HCT116 (cell line): Measurements from ENCODE around the gene TNRC6A. TPM values are rescaled to one million over a fixed set of nuclear protein-coding genes. Genes with fewer than 3 reads are reported as not detected.

Source experiments
- ATAC-seq: fragments of 200-7000 bp; cut with Tn5 transposase; 2 replicates; pipeline ENCODE4 v1.9.1; 2020; ENCODE audit warnings: mild to moderate bottlenecking, moderate library complexity
- BruUV-seq: library from RNA; stranded (reverse); fragments of 400-500 nt; replicated peaks from 2 replicates; lab custom pipeline; 2021; lab: Mats Ljungman, UMichigan
- CTCF ChIA-PET: fragments of 300-600 bp; sonication (Branson Sonifier 250); formaldehyde crosslinking; loops from one replicate; lab custom pipeline; 2021; ENCODE audit warnings: antibody characterized with exemption; lab: Charles Lee
- POLR2A ChIA-PET: fragments of 300-600, 350-600 bp; sonication (Branson Sonifier 250); formaldehyde crosslinking; loops from one replicate; lab custom pipeline; 2021; ENCODE audit warnings: antibody characterized with exemption; lab: Charles Lee
- RAD21 ChIA-PET, 2 experiments: fragments of 300-600 bp; sonication (Branson Sonifier 250); formaldehyde crosslinking; loops; one replicate each; lab custom pipeline; 2023; ENCODE audit warnings: low total read pairs in 2 of 2; ENCODE audit not compliant: uncharacterized antibody in 2 of 2, unreplicated experiment in 2 of 2, low non-redundant PET in 1 of 2; lab: Charles Lee
- DNase-seq: peaks from one replicate; pipeline ENCODE4 v3.0.0-alpha.2; 2010; ENCODE audit warnings: low read depth, low spot score
- H2AFZ ChIP-seq: fragments of 200-600 bp; shearing (Covaris generic), sonication (generic); 2 replicates; pipeline ENCODE4 v1.6.1; 2017; ENCODE audit warnings: low read depth, mixed run types, mixed read lengths, antibody characterized with exemption, low read length; ENCODE audit not compliant: poor library complexity, severe bottlenecking
- H3K27ac ChIP-seq: 2 replicates; pipeline ENCODE4 v1.5.1; 2012; ENCODE audit warnings: low read depth, low read length
- H3K27me3 ChIP-seq: fragments of 200-600 bp; sonication (generic); 2 replicates; pipeline ENCODE4 v1.6.1; 2016; ENCODE audit warnings: mixed run types, low read length, mixed read lengths; ENCODE audit not compliant: insufficient read depth
- H3K36me3 ChIP-seq, 2 experiments: fragments of 200-500 bp in 1 of 2; fragments of 200-600 bp in 1 of 2; sonication (Bioruptor generic) in 1 of 2; sonication (generic) in 1 of 2; 2 replicates each; pipeline versions ENCODE4 v1.5.1 to v1.6.1; 2014 to 2016; ENCODE audit warnings: low read length in 2 of 2, inconsistent platforms in 1 of 2, mixed read lengths in 1 of 2, mixed run types in 1 of 2; ENCODE audit not compliant: insufficient read depth in 2 of 2, control insufficient read depth in 1 of 2
- H3K4me1 ChIP-seq, 2 experiments: fragments of 200-600 bp in 1 of 2; sonication (generic) in 1 of 2; 2 replicates each; pipeline versions ENCODE4 v1.5.1 to v1.6.1; 2012 to 2017; ENCODE audit warnings: low read length in 2 of 2, inconsistent platforms in 1 of 2, mild to moderate bottlenecking in 1 of 2, mixed read lengths in 1 of 2, mixed run types in 1 of 2, moderate library complexity in 1 of 2; ENCODE audit not compliant: insufficient read depth in 2 of 2, control insufficient read depth in 1 of 2
- H3K4me2 ChIP-seq: fragments of 200-600 bp; sonication (generic); 2 replicates; pipeline ENCODE4 v1.6.1; 2017; ENCODE audit warnings: mixed run types, low read length, mixed read lengths
- H3K4me3 ChIP-seq, 2 experiments: fragments of 200-600 bp in 1 of 2; sonication (generic) in 1 of 2; replicated peaks in 1 of 2; 2 replicates each; pipeline ENCODE4 v1.5.1; 2011 to 2016; ENCODE audit warnings: low read length in 2 of 2, control low read depth in 1 of 2, low read depth in 1 of 2, mild to moderate bottlenecking in 1 of 2, mixed read lengths in 1 of 2, mixed run types in 1 of 2
- H3K79me2 ChIP-seq: fragments of 200-600 bp; sonication (generic); 2 replicates; pipeline ENCODE4 v1.6.1; 2017; ENCODE audit warnings: mild to moderate bottlenecking, mixed run types, low read length, moderate library complexity, mixed read lengths; ENCODE audit not compliant: insufficient read depth
- H3K9ac ChIP-seq: fragments of 200-600 bp; sonication (generic); 2 replicates; pipeline ENCODE4 v1.6.1; 2016; ENCODE audit warnings: low read length, mixed read lengths
- H3K9me2 ChIP-seq: fragments of 200-600 bp; sonication (generic), shearing (Covaris generic); 2 replicates; pipeline ENCODE4 v1.6.1; 2017; ENCODE audit warnings: mixed run types, mild to moderate bottlenecking, moderate library complexity; ENCODE audit not compliant: insufficient read depth
- H3K9me3 ChIP-seq, 2 experiments: fragments of 200-500 bp in 1 of 2; fragments of 200-600 bp in 1 of 2; sonication (Bioruptor generic) in 1 of 2; sonication (generic) in 1 of 2; 2 replicates each; pipeline ENCODE4 v1.6.1; 2014 to 2017; ENCODE audit warnings: low read length in 2 of 2, mixed read lengths in 2 of 2, inconsistent platforms in 1 of 2, low read depth in 1 of 2, mild to moderate bottlenecking in 1 of 2, mixed run types in 1 of 2, moderate library complexity in 1 of 2; ENCODE audit not compliant: control insufficient read depth in 1 of 2, insufficient read depth in 1 of 2
- H4K20me1 ChIP-seq: fragments of 200-600 bp; sonication (generic), shearing (Covaris generic); 2 replicates; pipeline ENCODE4 v1.6.1; 2017; ENCODE audit warnings: mixed run types, mild to moderate bottlenecking, moderate library complexity; ENCODE audit not compliant: insufficient read depth
- ATF3 ChIP-seq: IDR thresholded peaks from 2 replicates; pipeline ENCODE4 v1.6.1; 2012
- CBX3 ChIP-seq: IDR thresholded peaks from 2 replicates; pipeline ENCODE4 v1.6.1; 2012; ENCODE audit warnings: low read depth
- CTCF ChIP-seq, 3 experiments: fragments of 200-600 bp in 1 of 3; sonication (generic) in 1 of 3; IDR thresholded peaks in 2 of 3; conservative IDR thresholded peaks in 1 of 3; 2 replicates each; pipeline ENCODE4 v1.5.1; 2012 to 2017; ENCODE audit warnings: low read depth in 2 of 3, low read length in 2 of 3, antibody characterized with exemption in 1 of 3, borderline replicate concordance in 1 of 3, control low read depth in 1 of 3, mild to moderate bottlenecking in 1 of 3, mixed read lengths in 1 of 3, mixed run types in 1 of 3, moderate library complexity in 1 of 3; ENCODE audit not compliant: insufficient read depth in 1 of 3
- EGR1 ChIP-seq: IDR thresholded peaks from 2 replicates; pipeline ENCODE4 v1.6.1; 2012; ENCODE audit warnings: low read depth
- ELF1 ChIP-seq: IDR thresholded peaks from 2 replicates; pipeline ENCODE4 v1.6.1; 2012; ENCODE audit warnings: low read depth, borderline replicate concordance
- EZH2phosphoT487 ChIP-seq: fragments of 200-600 bp; IDR thresholded peaks from 2 replicates; pipeline ENCODE4 v1.6.1; 2018; ENCODE audit warnings: antibody characterized with exemption, borderline replicate concordance
- FOSL1 ChIP-seq: IDR thresholded peaks from 2 replicates; pipeline ENCODE4 v1.6.1; 2012; ENCODE audit warnings: low read depth
- JUND ChIP-seq: IDR thresholded peaks from 2 replicates; pipeline ENCODE4 v1.6.1; 2012
- MAX ChIP-seq: IDR thresholded peaks from 2 replicates; pipeline ENCODE4 v1.6.1; 2012
- POLR2A ChIP-seq: IDR thresholded peaks from 2 replicates; pipeline ENCODE4 v1.7.0; 2011; ENCODE audit warnings: borderline replicate concordance; ENCODE audit not compliant: insufficient read depth, insufficient read length; ENCODE audit errors: extremely low read depth
- RAD21 ChIP-seq: IDR thresholded peaks from 2 replicates; pipeline ENCODE4 v1.6.1; 2012; ENCODE audit warnings: low read depth, mild to moderate bottlenecking
- REST ChIP-seq: IDR thresholded peaks from 2 replicates; pipeline ENCODE4 v1.6.1; 2012; ENCODE audit warnings: low read depth
- SP1 ChIP-seq: IDR thresholded peaks from 2 replicates; pipeline ENCODE4 v1.6.1; 2012; ENCODE audit warnings: low read depth
- SRF ChIP-seq: IDR thresholded peaks from 2 replicates; pipeline ENCODE4 v1.6.1; 2012; ENCODE audit warnings: low read depth
- YY1 ChIP-seq: IDR thresholded peaks from 2 replicates; pipeline ENCODE4 v1.6.1; 2011; ENCODE audit warnings: low read length, low read depth, moderate library complexity, mild to moderate bottlenecking; ENCODE audit not compliant: insufficient replicate concordance; ENCODE audit errors: extremely low read depth
- ZBTB33 ChIP-seq: IDR thresholded peaks from 2 replicates; pipeline ENCODE4 v1.6.1; 2011; ENCODE audit warnings: mild to moderate bottlenecking, low read length, moderate library complexity; ENCODE audit not compliant: insufficient replicate concordance; ENCODE audit errors: extremely low read depth
- ZFX ChIP-seq: fragments of 450-650 bp; IDR thresholded peaks from 2 replicates; pipeline ENCODE4 v1.6.1; 2017
- ZNF274 ChIP-seq: fragments of 200-500 bp; sonication (Bioruptor generic); IDR thresholded peaks from 2 replicates; pipeline ENCODE4 v1.6.1; 2014; ENCODE audit warnings: mild to moderate bottlenecking, low read depth, low read length, inconsistent platforms
- intact Hi-C: fragments of 100-400 bp; cut with micrococcal nuclease; formaldehyde crosslinking; loops from 2 replicates; pipeline ENCODE4 v1.10.0; 2022
- total RNA-seq: library from RNA; stranded (reverse); gene quantifications from one replicate; pipeline ENCODE4 v1.2.1, GENCODE V29; 2021; ENCODE audit not compliant: unreplicated experiment

The TNRC6A gene
- total RNA-seq, 1 experiment from 2014 or later: 37.0 TPM

GRCh38 chr16:24778671-24779070 is 49.2 kb downstream of the TNRC6A start (continued):
- no peak for TF ChIP-seq EZH2phosphoT487
- TF ChIP-seq ELF1: no peak
- no peak for TF ChIP-seq SRF
- no peak for TF ChIP-seq ZFX
- no peak for TF ChIP-seq MAX
- TF ChIP-seq YY1: no peak
- TF ChIP-seq FOSL1: no peak

- Histone ChIP-seq H3K9me3 (no peaks in the 10 kb centered on the region), H3K79me2 (peaks cover 17% of the 10 kb centered on the region), H3K4me1 (no peaks in the 10 kb centered on the region), H3K9me2 (no peaks in the 10 kb centered on the region), H3K27ac (no peak overlapping the region), H3K36me3 (peaks cover 22 to 36% of the 10 kb centered on the region in 2 experiments; a peak in 3 of 4 replicates), H2AFZ (no peak overlapping the region), H3K27me3 (no peaks in the 10 kb centered on the region), H3K4me2 (no peak overlapping the region), H3K9ac (no peak overlapping the region), H3K4me3 (no peak overlapping the region), H4K20me1 (no peaks in the 10 kb centered on the region)
- ATAC-seq (no peak), DNase-seq (no peak)
- BruUV-seq: no TSS peak
- intact Hi-C loops: no loop called here
- POLR2A ChIA-PET: no interaction called here
- RAD21 ChIA-PET: no interaction called here
- CTCF ChIA-PET: no interaction called here
- TF ChIP-seq POLR2A: no peak
- no peak for TF ChIP-seq SRF
- TF ChIP-seq ZFX: no peak
- no peak for TF ChIP-seq ATF3
- no peak for TF ChIP-seq REST
- no peak for TF ChIP-seq SP1
- TF ChIP-seq RAD21: no peak
- no peak for TF ChIP-seq ELF1
- TF ChIP-seq ZBTB33: no peak
- no peak for TF ChIP-seq EGR1
- no peak for TF ChIP-seq JUND
- TF ChIP-seq CBX3: no peak
- TF ChIP-seq CTCF (IDR thresholded peaks at IDR 0.05 in 2 of 3, conservative IDR thresholded peaks at IDR 0.05 in 1 of 3; ENCODE audit: borderline replicate concordance in 1 of 3, insufficient read depth in 1 of 3, low read depth in 2 of 3, low read length in 2 of 3): no peak
- TF ChIP-seq YY1: no peak
- TF ChIP-seq ZNF274: no peak
- no peak for TF ChIP-seq MAX
These were observed 51.8 kb downstream of the TNRC6A start for GRCh38 chr16:24781256-24781655.
